ENCODE results near the gene MORC1.

DNA sequence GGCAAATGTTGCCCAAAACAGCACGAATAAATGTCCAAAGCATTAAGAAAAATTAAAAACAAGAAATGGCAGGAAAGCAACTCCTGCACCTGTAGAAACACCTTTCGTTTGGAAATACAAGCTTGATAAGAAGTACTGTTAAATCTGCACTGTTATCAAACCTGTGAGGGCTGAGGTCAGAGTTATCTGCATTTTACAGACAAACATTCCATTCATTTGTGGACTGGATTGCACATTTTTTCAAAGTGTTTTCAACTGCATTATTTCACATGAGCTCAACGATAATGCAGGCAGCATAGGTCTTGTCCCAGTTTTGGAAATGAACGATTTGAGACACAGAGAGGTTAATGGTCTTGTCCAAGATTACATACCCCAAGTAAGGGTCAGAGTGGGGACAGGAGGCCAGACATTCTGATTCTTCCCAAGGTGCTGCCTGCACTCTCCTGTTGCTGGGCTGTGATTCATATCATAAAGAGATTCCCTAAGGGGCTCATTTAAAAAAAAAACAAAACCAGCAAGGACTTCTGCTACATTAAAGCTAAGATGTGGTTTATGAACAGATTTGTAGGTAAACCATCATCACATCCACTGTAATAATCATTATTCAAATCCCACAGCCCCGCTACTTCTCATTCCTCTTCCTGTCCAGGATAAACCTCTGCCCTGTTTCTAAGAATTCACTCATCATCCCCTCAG lies 177.2 kb downstream of the MORC1 start:
- TF ChIP-seq, protein P1, sequence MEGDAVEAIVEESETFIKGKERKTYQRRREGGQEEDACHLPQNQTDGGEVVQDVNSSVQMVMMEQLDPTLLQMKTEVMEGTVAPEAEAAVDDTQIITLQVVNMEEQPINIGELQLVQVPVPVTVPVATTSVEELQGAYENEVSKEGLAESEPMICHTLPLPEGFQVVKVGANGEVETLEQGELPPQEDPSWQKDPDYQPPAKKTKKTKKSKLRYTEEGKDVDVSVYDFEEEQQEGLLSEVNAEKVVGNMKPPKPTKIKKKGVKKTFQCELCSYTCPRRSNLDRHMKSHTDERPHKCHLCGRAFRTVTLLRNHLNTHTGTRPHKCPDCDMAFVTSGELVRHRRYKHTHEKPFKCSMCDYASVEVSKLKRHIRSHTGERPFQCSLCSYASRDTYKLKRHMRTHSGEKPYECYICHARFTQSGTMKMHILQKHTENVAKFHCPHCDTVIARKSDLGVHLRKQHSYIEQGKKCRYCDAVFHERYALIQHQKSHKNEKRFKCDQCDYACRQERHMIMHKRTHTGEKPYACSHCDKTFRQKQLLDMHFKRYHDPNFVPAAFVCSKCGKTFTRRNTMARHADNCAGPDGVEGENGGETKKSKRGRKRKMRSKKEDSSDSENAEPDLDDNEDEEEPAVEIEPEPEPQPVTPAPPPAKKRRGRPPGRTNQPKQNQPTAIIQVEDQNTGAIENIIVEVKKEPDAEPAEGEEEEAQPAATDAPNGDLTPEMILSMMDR (IDR thresholded peaks at IDR 0.05; ENCODE audit: low read length), result no peak
- TF ChIP-seq EZH2 (IDR thresholded peaks at IDR 0.05; ENCODE audit: borderline replicate concordance, low read length), result no peak

Data from OCI-LY1 (cell line).